HepG2 (cell line): ENCODE measurements around the gene SEPTIN12. TPM values are rescaled to one million over a fixed set of nuclear protein-coding genes. Genes with fewer than 3 reads are reported as not detected.
A peak's percentile ranks its signal among the peaks of the same experiment; 100 is the strongest.

ENCODE experiments used
- HNRNPLL ChIP-seq: fragments of 200-400 bp; formaldehyde crosslinking; IDR thresholded peaks from 2 replicates; pipeline ENCODE4 v1.6.1; 2017; ENCODE audit warnings: mild to moderate bottlenecking, low read depth, low read length; ENCODE audit not compliant: poor library complexity, severe bottlenecking
- KDM5A ChIP-seq: fragments of 200-600 bp; sonication (generic); IDR thresholded peaks from 2 replicates; pipeline ENCODE4 v1.7.0; 2018; ENCODE audit warnings: antibody characterized with exemption, mild to moderate bottlenecking, low read length, borderline replicate concordance
- NR0B2 ChIP-seq: sonication (generic); formaldehyde crosslinking; IDR thresholded peaks from 2 replicates; pipeline ENCODE4 v1.4.0; 2020; ENCODE audit warnings: mild to moderate bottlenecking, missing genetic modification reagents
- PAX8 ChIP-seq: sonication (generic); formaldehyde crosslinking; IDR thresholded peaks from 2 replicates; pipeline ENCODE4 v1.8.0; 2022; ENCODE audit warnings: mild to moderate bottlenecking, missing genetic modification reagents, borderline replicate concordance
- POLR2AphosphoS2 ChIP-seq: IDR thresholded peaks from 2 replicates; pipeline ENCODE4 v1.6.1; 2011; ENCODE audit warnings: low read depth, low read length, improper control_type of control experiment
- SNAI1 ChIP-seq: sonication (generic); formaldehyde crosslinking; IDR thresholded peaks from 2 replicates; pipeline ENCODE4 v1.5.0; 2020; ENCODE audit warnings: mild to moderate bottlenecking, missing genetic modification reagents, borderline replicate concordance
- THAP9 ChIP-seq: sonication (generic); formaldehyde crosslinking; IDR thresholded peaks from 2 replicates; pipeline ENCODE4; 2020; ENCODE audit warnings: missing genetic modification reagents, mild to moderate bottlenecking, borderline replicate concordance
- YY1 ChIP-seq: IDR thresholded peaks from 2 replicates; pipeline ENCODE4 v1.6.1; 2011; ENCODE audit warnings: low read length, low read depth, moderate library complexity, mild to moderate bottlenecking; ENCODE audit not compliant: insufficient read depth, insufficient replicate concordance
- ZFAT ChIP-seq: sonication (generic); formaldehyde crosslinking; conservative IDR thresholded peaks from 2 replicates; pipeline ENCODE4 v1.8.1; 2023; ENCODE audit warnings: missing genetic modification reagents, inconsistent platforms
- ZNF552 ChIP-seq: sonication (generic); formaldehyde crosslinking; IDR thresholded peaks from 2 replicates; pipeline ENCODE4 v1.9.0; 2022; ENCODE audit warnings: missing genetic modification reagents, mild to moderate bottlenecking, borderline replicate concordance
- polyA plus RNA-seq, 8 experiments: library from polyadenylated mRNA; depleted of rRNA in 3 of 8; stranded (reverse) in 7 of 8; unstranded in 1 of 8; fragments of >200 nt; fragmentation: Illumina TruSeq in 4 of 8; extraction: Trizol in 4 of 8; gene quantifications; 2 replicates each; pipeline versions ENCODE4 v1.2.1 to v1.2.3, GENCODE V29; 2011 to 2016; ENCODE audit warnings: low read depth in 4 of 8, missing spikeins in 1 of 8, mixed read lengths in 1 of 8; ENCODE audit not compliant: insufficient read depth in 1 of 8
- total RNA-seq, 5 experiments: library from RNA; depleted of rRNA; stranded (reverse); fragments of >200 nt; fragmentation: Illumina TruSeq; extraction: Trizol; gene quantifications; 2 replicates each; pipeline ENCODE4 v1.2.3, GENCODE V29; 2016; ENCODE audit warnings: low read depth in 1 of 5
- TF ChIP-seq, protein P1 (sequence below): sonication (generic); formaldehyde crosslinking; IDR thresholded peaks from 2 replicates; pipeline ENCODE4 v1.5.0; 2020; ENCODE audit warnings: missing genetic modification reagents
- TF ChIP-seq, protein P2 (sequence below): sonication (generic); formaldehyde crosslinking; IDR thresholded peaks from 2 replicates; pipeline ENCODE4 v1.4.0; 2020; ENCODE audit warnings: missing genetic modification reagents
- TF ChIP-seq, protein P3 (sequence below): IDR thresholded peaks from 2 replicates; pipeline ENCODE4 v1.6.1; 2012; ENCODE audit warnings: inconsistent platforms
- TF ChIP-seq, protein P4 (sequence below): IDR thresholded peaks from 2 replicates; pipeline ENCODE4 v1.4.0; 2020; ENCODE audit warnings: mild to moderate bottlenecking, missing genetic modification reagents

The SEPTIN12 gene
- total and polyA plus RNA-seq, 2 of the 13 experiments (the other 11 are each of a cell fraction or from before 2014, with no cell fraction given) = 0.22 TPM; not detected in 1

DNA sequence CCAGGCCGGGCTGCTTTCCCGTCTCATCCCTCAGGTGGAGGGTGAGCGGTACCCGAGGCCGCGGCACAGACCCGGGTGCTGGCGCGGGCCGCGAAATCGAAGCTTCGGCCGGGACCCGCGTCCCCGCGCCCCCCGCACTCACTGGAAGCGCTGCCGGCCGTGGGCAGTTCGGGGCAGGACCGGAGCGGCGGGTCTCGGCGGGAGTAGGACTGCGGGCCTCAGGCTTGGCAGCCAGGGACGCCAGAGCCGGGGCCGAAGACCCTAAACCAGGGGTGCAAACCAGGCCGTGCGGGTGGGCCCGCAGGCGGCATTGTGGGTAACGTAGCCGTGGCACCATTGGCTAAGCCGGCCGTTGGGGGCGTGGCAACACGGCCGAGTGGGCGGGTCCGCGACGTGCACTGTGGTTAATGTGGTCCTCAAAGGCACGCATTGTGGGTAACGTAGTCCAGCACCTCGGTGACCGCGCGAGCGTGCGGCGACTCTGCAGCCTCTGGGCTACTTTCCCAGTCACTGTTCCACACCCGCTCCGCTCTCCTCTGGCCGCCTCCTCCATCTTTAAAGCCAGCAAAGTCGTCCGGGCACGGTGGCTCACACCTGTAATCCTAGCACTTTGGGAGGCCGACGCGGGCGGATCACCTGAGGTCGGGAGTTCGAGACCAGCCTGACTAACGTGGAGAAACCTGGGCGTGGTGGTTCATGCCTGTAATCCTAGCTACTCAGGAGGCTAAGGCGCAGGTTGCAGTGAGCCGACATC is 21.1 kb downstream of the SEPTIN12 start, which contains the start of gene ZNF500 (continued):
- TF ChIP-seq ZNF552 (CRISPR knock-in tag) = no peak; the same call in 1 of the 2 replicates
- TF ChIP-seq, protein P1, sequence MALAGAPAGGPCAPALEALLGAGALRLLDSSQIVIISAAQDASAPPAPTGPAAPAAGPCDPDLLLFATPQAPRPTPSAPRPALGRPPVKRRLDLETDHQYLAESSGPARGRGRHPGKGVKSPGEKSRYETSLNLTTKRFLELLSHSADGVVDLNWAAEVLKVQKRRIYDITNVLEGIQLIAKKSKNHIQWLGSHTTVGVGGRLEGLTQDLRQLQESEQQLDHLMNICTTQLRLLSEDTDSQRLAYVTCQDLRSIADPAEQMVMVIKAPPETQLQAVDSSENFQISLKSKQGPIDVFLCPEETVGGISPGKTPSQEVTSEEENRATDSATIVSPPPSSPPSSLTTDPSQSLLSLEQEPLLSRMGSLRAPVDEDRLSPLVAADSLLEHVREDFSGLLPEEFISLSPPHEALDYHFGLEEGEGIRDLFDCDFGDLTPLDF (CRISPR knock-in tag) = peak; percentile 35; the same call in 1 of the 2 replicates
- peak; percentile 74 for TF ChIP-seq YY1
- no peak for TF ChIP-seq PAX8 (CRISPR knock-in tag)
- TF ChIP-seq NR0B2 (CRISPR knock-in tag) = peak; percentile 83
- TF ChIP-seq POLR2AphosphoS2 = no peak
- TF ChIP-seq, protein P2, sequence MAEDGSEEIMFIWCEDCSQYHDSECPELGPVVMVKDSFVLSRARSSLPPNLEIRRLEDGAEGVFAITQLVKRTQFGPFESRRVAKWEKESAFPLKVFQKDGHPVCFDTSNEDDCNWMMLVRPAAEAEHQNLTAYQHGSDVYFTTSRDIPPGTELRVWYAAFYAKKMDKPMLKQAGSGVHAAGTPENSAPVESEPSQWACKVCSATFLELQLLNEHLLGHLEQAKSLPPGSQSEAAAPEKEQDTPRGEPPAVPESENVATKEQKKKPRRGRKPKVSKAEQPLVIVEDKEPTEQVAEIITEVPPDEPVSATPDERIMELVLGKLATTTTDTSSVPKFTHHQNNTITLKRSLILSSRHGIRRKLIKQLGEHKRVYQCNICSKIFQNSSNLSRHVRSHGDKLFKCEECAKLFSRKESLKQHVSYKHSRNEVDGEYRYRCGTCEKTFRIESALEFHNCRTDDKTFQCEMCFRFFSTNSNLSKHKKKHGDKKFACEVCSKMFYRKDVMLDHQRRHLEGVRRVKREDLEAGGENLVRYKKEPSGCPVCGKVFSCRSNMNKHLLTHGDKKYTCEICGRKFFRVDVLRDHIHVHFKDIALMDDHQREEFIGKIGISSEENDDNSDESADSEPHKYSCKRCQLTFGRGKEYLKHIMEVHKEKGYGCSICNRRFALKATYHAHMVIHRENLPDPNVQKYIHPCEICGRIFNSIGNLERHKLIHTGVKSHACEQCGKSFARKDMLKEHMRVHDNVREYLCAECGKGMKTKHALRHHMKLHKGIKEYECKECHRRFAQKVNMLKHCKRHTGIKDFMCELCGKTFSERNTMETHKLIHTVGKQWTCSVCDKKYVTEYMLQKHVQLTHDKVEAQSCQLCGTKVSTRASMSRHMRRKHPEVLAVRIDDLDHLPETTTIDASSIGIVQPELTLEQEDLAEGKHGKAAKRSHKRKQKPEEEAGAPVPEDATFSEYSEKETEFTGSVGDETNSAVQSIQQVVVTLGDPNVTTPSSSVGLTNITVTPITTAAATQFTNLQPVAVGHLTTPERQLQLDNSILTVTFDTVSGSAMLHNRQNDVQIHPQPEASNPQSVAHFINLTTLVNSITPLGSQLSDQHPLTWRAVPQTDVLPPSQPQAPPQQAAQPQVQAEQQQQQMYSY (CRISPR knock-in tag) = 0 out of 2 replicates have a peak, but pooled peaks have one; percentile 5
- peak; percentile 77 for TF ChIP-seq HNRNPLL
- TF ChIP-seq, protein P3, sequence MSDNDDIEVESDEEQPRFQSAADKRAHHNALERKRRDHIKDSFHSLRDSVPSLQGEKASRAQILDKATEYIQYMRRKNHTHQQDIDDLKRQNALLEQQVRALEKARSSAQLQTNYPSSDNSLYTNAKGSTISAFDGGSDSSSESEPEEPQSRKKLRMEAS = peak; percentile 74; the same call in 1 of the 2 replicates
- TF ChIP-seq ZFAT (CRISPR knock-in tag) = peak; percentile 47; the same call in 1 of the 2 replicates
- peak; percentile 63 for TF ChIP-seq THAP9 (CRISPR knock-in tag)
- TF ChIP-seq SNAI1 (CRISPR knock-in tag) = 0 out of 2 replicates have a peak, but pooled peaks have one; percentile 65
- TF ChIP-seq KDM5A = peak; percentile 79
- TF ChIP-seq, protein P4, sequence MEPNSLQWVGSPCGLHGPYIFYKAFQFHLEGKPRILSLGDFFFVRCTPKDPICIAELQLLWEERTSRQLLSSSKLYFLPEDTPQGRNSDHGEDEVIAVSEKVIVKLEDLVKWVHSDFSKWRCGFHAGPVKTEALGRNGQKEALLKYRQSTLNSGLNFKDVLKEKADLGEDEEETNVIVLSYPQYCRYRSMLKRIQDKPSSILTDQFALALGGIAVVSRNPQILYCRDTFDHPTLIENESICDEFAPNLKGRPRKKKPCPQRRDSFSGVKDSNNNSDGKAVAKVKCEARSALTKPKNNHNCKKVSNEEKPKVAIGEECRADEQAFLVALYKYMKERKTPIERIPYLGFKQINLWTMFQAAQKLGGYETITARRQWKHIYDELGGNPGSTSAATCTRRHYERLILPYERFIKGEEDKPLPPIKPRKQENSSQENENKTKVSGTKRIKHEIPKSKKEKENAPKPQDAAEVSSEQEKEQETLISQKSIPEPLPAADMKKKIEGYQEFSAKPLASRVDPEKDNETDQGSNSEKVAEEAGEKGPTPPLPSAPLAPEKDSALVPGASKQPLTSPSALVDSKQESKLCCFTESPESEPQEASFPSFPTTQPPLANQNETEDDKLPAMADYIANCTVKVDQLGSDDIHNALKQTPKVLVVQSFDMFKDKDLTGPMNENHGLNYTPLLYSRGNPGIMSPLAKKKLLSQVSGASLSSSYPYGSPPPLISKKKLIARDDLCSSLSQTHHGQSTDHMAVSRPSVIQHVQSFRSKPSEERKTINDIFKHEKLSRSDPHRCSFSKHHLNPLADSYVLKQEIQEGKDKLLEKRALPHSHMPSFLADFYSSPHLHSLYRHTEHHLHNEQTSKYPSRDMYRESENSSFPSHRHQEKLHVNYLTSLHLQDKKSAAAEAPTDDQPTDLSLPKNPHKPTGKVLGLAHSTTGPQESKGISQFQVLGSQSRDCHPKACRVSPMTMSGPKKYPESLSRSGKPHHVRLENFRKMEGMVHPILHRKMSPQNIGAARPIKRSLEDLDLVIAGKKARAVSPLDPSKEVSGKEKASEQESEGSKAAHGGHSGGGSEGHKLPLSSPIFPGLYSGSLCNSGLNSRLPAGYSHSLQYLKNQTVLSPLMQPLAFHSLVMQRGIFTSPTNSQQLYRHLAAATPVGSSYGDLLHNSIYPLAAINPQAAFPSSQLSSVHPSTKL (CRISPR knock-in tag) = peak; percentile 27; the same call in 1 of the 2 replicates
